Tibial nerve (tissue), 4 donors: ENCODE results near the gene UVSSA.

Source experiments
- CTCF ChIP-seq, 5 experiments: fragments of 200-600 bp in 3 of 5; fragments of 450-650 bp in 2 of 5; sonication (generic) in 3 of 5; IDR thresholded peaks; one replicate each; pipeline ENCODE4 v1.5.1; 2016 to 2019; ENCODE audit warnings: antibody characterized with exemption in 5 of 5, mild to moderate bottlenecking in 3 of 5, moderate library complexity in 2 of 5
- EP300 ChIP-seq, 2 donors: sonication (generic); formaldehyde crosslinking; IDR thresholded peaks; one replicate each; pipeline ENCODE4 v1.6.1; 2017; ENCODE audit warnings: antibody characterized with exemption in 2 of 2, mild to moderate bottlenecking in 1 of 2

GRCh38 chr4:1384675-1385372, 37.8 kb downstream of the UVSSA start:
- TF ChIP-seq CTCF (IDR thresholded peaks at IDR 0.05) (no peak), EP300 (IDR thresholded peaks at IDR 0.05) (no peak)
